HEK293 (cell line): ENCODE measurements around the gene OR10A3.

ENCODE experiments used
- CTCF ChIA-PET: fragments of 350-600 bp; formaldehyde crosslinking; extraction: SDS; loops from one replicate; lab custom pipeline; 2021; ENCODE audit warnings: antibody characterized with exemption; lab: Yijun Ruan, JAX
- POLR2A ChIA-PET: fragments of 300-600 bp; formaldehyde crosslinking; extraction: SDS; loops from one replicate; lab custom pipeline; 2020; ENCODE audit warnings: antibody characterized with exemption, inconsistent platforms; lab: Yijun Ruan, JAX
- H3K27ac ChIP-seq: fragments of 200-500 bp; sonication (Bioruptor generic); 2 replicates; pipeline ENCODE4 v1.5.1; 2014; ENCODE audit warnings: low read depth, low read length, control low read depth, inconsistent platforms; ENCODE audit errors: extremely low read depth
- H3K36me3 ChIP-seq, 2 experiments: fragments of 200-500 bp in 1 of 2; sonication (Bioruptor generic) in 1 of 2; 1 replicate in 1 of 2; 2 replicates in 1 of 2; pipeline ENCODE4 v1.5.1; 2014 to 2017; ENCODE audit warnings: inconsistent platforms in 2 of 2, low read length in 2 of 2; ENCODE audit not compliant: control insufficient read depth in 2 of 2, insufficient read depth in 1 of 2
- H3K4me1 ChIP-seq: fragments of 200-500 bp; sonication (Bioruptor generic); 2 replicates; pipeline ENCODE4 v1.5.1; 2014; ENCODE audit warnings: mild to moderate bottlenecking, low read length, inconsistent platforms; ENCODE audit not compliant: control insufficient read depth, insufficient read depth
- H3K4me3 ChIP-seq: 2 replicates; pipeline ENCODE4 v1.5.1; 2011; ENCODE audit warnings: low read depth, mild to moderate bottlenecking, control low read depth, low read length, moderate library complexity
- H3K9me3 ChIP-seq: fragments of 200-500 bp; sonication (Bioruptor generic); 2 replicates; pipeline ENCODE4 v1.5.1; 2014; ENCODE audit warnings: low read depth, low read length, inconsistent platforms; ENCODE audit not compliant: control insufficient read depth, insufficient read depth
- ATF2 ChIP-seq: fragments of 450-650 bp; formaldehyde crosslinking; IDR thresholded peaks from 2 replicates; pipeline ENCODE4 v1.5.1; 2016; ENCODE audit warnings: missing biosample characterization, missing genetic modification characterization, low read depth
- BCL11B ChIP-seq: fragments of 450-650 bp; formaldehyde crosslinking; IDR thresholded peaks from 2 replicates; pipeline ENCODE4 v1.5.1; 2016; ENCODE audit warnings: low read depth, missing biosample characterization, missing genetic modification characterization
- HOXC10 ChIP-seq: sonication (generic); formaldehyde crosslinking; IDR thresholded peaks from 2 replicates; pipeline ENCODE4 v1.8.1; 2023; ENCODE audit warnings: mild to moderate bottlenecking, missing genetic modification reagents
- HOXD13 ChIP-seq: sonication (generic); formaldehyde crosslinking; IDR thresholded peaks from 2 replicates; pipeline ENCODE4 v1.8.0; 2022; ENCODE audit warnings: missing genetic modification reagents, borderline replicate concordance
- KLF10 ChIP-seq: fragments of 450-650 bp; IDR thresholded peaks from 2 replicates; pipeline ENCODE4 v1.5.1; 2018; ENCODE audit warnings: missing biosample characterization, mild to moderate bottlenecking, missing genetic modification characterization
- KLF8 ChIP-seq: fragments of 450-650 bp; formaldehyde crosslinking; IDR thresholded peaks from 2 replicates; pipeline ENCODE4 v1.5.1; 2016; ENCODE audit warnings: missing biosample characterization, missing genetic modification characterization
- KLF9 ChIP-seq: fragments of 450-650 bp; formaldehyde crosslinking; IDR thresholded peaks from 2 replicates; pipeline ENCODE4 v1.5.1; 2016; ENCODE audit warnings: missing biosample characterization, missing genetic modification characterization, low read depth
- PRDM1 ChIP-seq: fragments of 450-650 bp; formaldehyde crosslinking; IDR thresholded peaks from 2 replicates; pipeline ENCODE4; 2016; ENCODE audit warnings: missing biosample characterization, missing genetic modification characterization
- PRDM4 ChIP-seq: fragments of 450-650 bp; formaldehyde crosslinking; IDR thresholded peaks from 2 replicates; pipeline ENCODE4 v1.5.1; 2017; ENCODE audit warnings: missing biosample characterization, missing genetic modification characterization
- RBAK ChIP-seq: fragments of 450-650 bp; formaldehyde crosslinking; IDR thresholded peaks from 2 replicates; pipeline ENCODE4 v1.5.1; 2016; ENCODE audit warnings: missing biosample characterization, missing genetic modification characterization
- SCRT1 ChIP-seq: fragments of 450-650 bp; formaldehyde crosslinking; IDR thresholded peaks from 2 replicates; pipeline ENCODE4 v1.5.1; 2016; ENCODE audit warnings: missing biosample characterization, missing genetic modification characterization, borderline replicate concordance
- SP2 ChIP-seq: fragments of 450-650 bp; formaldehyde crosslinking; IDR thresholded peaks from 2 replicates; pipeline ENCODE4 v1.5.1; 2016; ENCODE audit warnings: missing biosample characterization, missing genetic modification characterization
- ZBTB1 ChIP-seq: fragments of 450-650 bp; formaldehyde crosslinking; IDR thresholded peaks from 2 replicates; pipeline ENCODE4 v1.5.1; 2016; ENCODE audit warnings: missing biosample characterization, missing genetic modification characterization
- ZBTB17 ChIP-seq: fragments of 450-650 bp; formaldehyde crosslinking; IDR thresholded peaks from 2 replicates; pipeline ENCODE4 v1.5.1; 2016; ENCODE audit warnings: missing biosample characterization, missing genetic modification characterization
- ZFHX2 ChIP-seq: fragments of 450-650 bp; formaldehyde crosslinking; conservative IDR thresholded peaks from 2 replicates; pipeline ENCODE4 v1.5.1; 2016; ENCODE audit warnings: missing biosample characterization, missing genetic modification characterization
- ZNF133 ChIP-seq: fragments of 450-650 bp; formaldehyde crosslinking; IDR thresholded peaks from 2 replicates; pipeline ENCODE4 v1.5.1; 2016; ENCODE audit warnings: missing biosample characterization, missing genetic modification characterization
- ZNF23 ChIP-seq: fragments of 450-650 bp; formaldehyde crosslinking; IDR thresholded peaks from 2 replicates; pipeline ENCODE4 v1.5.1; 2016; ENCODE audit warnings: missing biosample characterization, missing genetic modification characterization, borderline replicate concordance
- ZNF26 ChIP-seq: fragments of 450-650 bp; formaldehyde crosslinking; IDR thresholded peaks from 2 replicates; pipeline ENCODE4 v1.5.1; 2016; ENCODE audit warnings: missing biosample characterization, missing genetic modification characterization
- ZNF274 ChIP-seq, 2 experiments: fragments of 200-500 bp in 1 of 2; fragments of 450-650 bp in 1 of 2; sonication (Bioruptor generic) in 1 of 2; formaldehyde crosslinking in 1 of 2; IDR thresholded peaks; 2 replicates each; pipeline versions ENCODE4 v1.5.1 to v1.6.1; 2014 to 2016; ENCODE audit warnings: borderline replicate concordance in 1 of 2, inconsistent platforms in 1 of 2, low read length in 1 of 2, missing biosample characterization in 1 of 2, missing genetic modification characterization in 1 of 2
- ZNF324 ChIP-seq: fragments of 450-650 bp; formaldehyde crosslinking; IDR thresholded peaks from 2 replicates; pipeline ENCODE4 v1.5.1; 2016; ENCODE audit warnings: missing biosample characterization, missing genetic modification characterization
- ZNF37A ChIP-seq: fragments of 450-650 bp; IDR thresholded peaks from 2 replicates; pipeline ENCODE4 v1.5.1; 2018; ENCODE audit warnings: missing biosample characterization, missing genetic modification characterization
- ZNF544 ChIP-seq: fragments of 450-650 bp; formaldehyde crosslinking; IDR thresholded peaks from 2 replicates; pipeline ENCODE4 v1.5.0; 2017; ENCODE audit warnings: missing biosample characterization, missing genetic modification characterization
- ZNF549 ChIP-seq: fragments of 450-650 bp; IDR thresholded peaks from 2 replicates; pipeline ENCODE4 v1.5.1; 2018; ENCODE audit warnings: missing biosample characterization, missing genetic modification characterization, mild to moderate bottlenecking, inconsistent platforms, moderate library complexity
- ZNF555 ChIP-seq: fragments of 450-650 bp; formaldehyde crosslinking; conservative IDR thresholded peaks from 2 replicates; pipeline ENCODE4 v1.5.1; 2017; ENCODE audit warnings: missing biosample characterization, mild to moderate bottlenecking, missing genetic modification characterization, inconsistent platforms
- ZNF600 ChIP-seq: fragments of 450-650 bp; formaldehyde crosslinking; IDR thresholded peaks from 2 replicates; pipeline ENCODE4 v1.5.1; 2016; ENCODE audit warnings: missing biosample characterization, missing genetic modification characterization
- ZNF629 ChIP-seq: fragments of 450-650 bp; formaldehyde crosslinking; IDR thresholded peaks from 2 replicates; pipeline ENCODE4 v1.5.1; 2017; ENCODE audit warnings: missing biosample characterization, missing genetic modification characterization
- ZNF701 ChIP-seq: fragments of 450-650 bp; formaldehyde crosslinking; IDR thresholded peaks from 2 replicates; pipeline ENCODE4 v1.5.1; 2016; ENCODE audit warnings: missing biosample characterization, missing genetic modification characterization
- ZNF768 ChIP-seq: fragments of 450-650 bp; formaldehyde crosslinking; IDR thresholded peaks from 2 replicates; pipeline ENCODE4 v1.5.1; 2018; ENCODE audit warnings: missing biosample characterization, mild to moderate bottlenecking, missing genetic modification characterization
- ZNF792 ChIP-seq: fragments of 450-650 bp; formaldehyde crosslinking; IDR thresholded peaks from 2 replicates; pipeline ENCODE4 v1.5.1; 2016; ENCODE audit warnings: missing biosample characterization, missing genetic modification characterization
- ZSCAN30 ChIP-seq: fragments of 450-650 bp; IDR thresholded peaks from 2 replicates; pipeline ENCODE4 v1.5.1; 2018; ENCODE audit warnings: missing biosample characterization, mild to moderate bottlenecking, missing genetic modification characterization, moderate library complexity

Gene OR10A3

GRCh38 chr11:7905549-7905948 is 36.0 kb downstream of the OR10A3 start:
- TF ChIP-seq KLF10 (tag by site-specific recombination) (no peak), ZNF26 (no peak), ZNF792 (no peak), ZNF600 (tag by site-specific recombination) (no peak), HOXD13 (CRISPR knock-in tag) (no peak), ZNF549 (tag by site-specific recombination) (no peak), ZBTB1 (no peak), ZBTB17 (tag by site-specific recombination) (no peak), ZNF274 (IDR thresholded peaks at IDR 0.05; ENCODE audit: low read length) (no peak), ZNF274 (tag by site-specific recombination; IDR thresholded peaks at IDR 0.05; ENCODE audit: borderline replicate concordance) (no peak), KLF9 (tag by site-specific recombination) (no peak), ZNF133 (no peak), ZNF23 (tag by site-specific recombination) (no peak)
- H3K36me3 ChIP-seq, result no peaks in the 10 kb centered on the region
- no peaks in the 10 kb centered on the region for H3K4me1 ChIP-seq
- no peaks in the 10 kb centered on the region for H3K9me3 ChIP-seq
- CTCF ChIA-PET, result interaction anchor here (0.6 to 1.8 kb wide), 7 partner anchors 13 to 194 kb away, joined by 3 to 13 read pairs (median 5); partner anchors contain the start of gene EIF3F
- no peak overlapping the region for H3K27ac ChIP-seq
- no peak overlapping the region for H3K4me3 ChIP-seq
- POLR2A ChIA-PET, result interaction anchor here (1.0 kb wide), 1 partner anchor 82 kb away, joined by 3 read pairs; the partner anchor contains the start of gene EIF3F

GRCh38 chr11:7904917-7905316 is 36.6 kb downstream of the OR10A3 start:
- Histone ChIP-seq H3K4me1 (no peaks in the 10 kb centered on the region), H3K9me3 (no peaks in the 10 kb centered on the region), H3K4me3 (no peak overlapping the region), H3K36me3 (no peaks in the 10 kb centered on the region), H3K27ac (no peak overlapping the region)
- ChIA-PET POLR2A (no interaction called here), CTCF (interaction anchor here (0.6 to 1.8 kb wide), 6 partner anchors 12 to 195 kb away, joined by 3 to 13 read pairs (median 5); partner anchors contain the start of gene EIF3F)
- no peak for TF ChIP-seq ZFHX2 (tag by site-specific recombination)
- TF ChIP-seq ZNF701 (tag by site-specific recombination), result no peak
- TF ChIP-seq ZNF629 (tag by site-specific recombination), result no peak
- TF ChIP-seq ZNF768 (tag by site-specific recombination), result no peak
- TF ChIP-seq PRDM1, result no peak
- TF ChIP-seq ATF2 (tag by site-specific recombination), result no peak
- no peak for TF ChIP-seq RBAK (tag by site-specific recombination)

- Histone ChIP-seq H3K27ac (no peak overlapping the region), H3K4me1 (no peaks in the 10 kb centered on the region), H3K9me3 (no peaks in the 10 kb centered on the region), H3K4me3 (no peak overlapping the region), H3K36me3 (no peaks in the 10 kb centered on the region)
- CTCF ChIA-PET, result interaction anchor here (1.1 to 1.8 kb wide), 3 partner anchors 39 to 188 kb away, joined by 3 to 5 read pairs (median 4); no protein-coding TSS in a partner anchor
- POLR2A ChIA-PET, result no interaction called here
- TF ChIP-seq ZNF37A, result no peak
- no peak for TF ChIP-seq PRDM4 (tag by site-specific recombination)
- no peak for TF ChIP-seq BCL11B (tag by site-specific recombination)
- TF ChIP-seq SCRT1 (tag by site-specific recombination), result no peak
- no peak for TF ChIP-seq ZNF324 (tag by site-specific recombination)
- TF ChIP-seq ZSCAN30 (tag by site-specific recombination), result no peak
- no peak for TF ChIP-seq ZNF555 (tag by site-specific recombination)
- TF ChIP-seq SP2 (tag by site-specific recombination), result no peak
- no peak for TF ChIP-seq HOXC10 (CRISPR knock-in tag)
- no peak for TF ChIP-seq KLF8 (tag by site-specific recombination)
- TF ChIP-seq ZNF544 (tag by site-specific recombination), result no peak
Measured at GRCh38 chr11:7903940-7904339, 37.6 kb downstream of the OR10A3 start.
